T47D (cell line): ENCODE data around the gene ACSS1.

Source experiments
- DNase-seq, 2 experiments: peaks; one replicate each; pipeline versions ENCODE4 v3.0.0 to v3.0.0-alpha.2; 2011 to 2012; ENCODE audit warnings: low read depth in 1 of 2, low spot score in 1 of 2
- JUND ChIP-seq: IDR thresholded peaks from 2 replicates; pipeline ENCODE4 v1.6.1; 2012; ENCODE audit warnings: low read depth
- in situ Hi-C: cut with HindIII; loops from 2 replicates; pipeline ENCODE4 v1.10.0; 2016; ENCODE audit warnings: low sequenced_read_pairs, low pct_unique_long_range_greater_than_20kb

The ACSS1 gene

GRCh38 chr20:25073544-25073943 lies 15.6 kb upstream of the ACSS1 start:
- TF ChIP-seq JUND: no peak
- in situ Hi-C loops: no loop called here
- no peak for DNase-seq

DNA sequence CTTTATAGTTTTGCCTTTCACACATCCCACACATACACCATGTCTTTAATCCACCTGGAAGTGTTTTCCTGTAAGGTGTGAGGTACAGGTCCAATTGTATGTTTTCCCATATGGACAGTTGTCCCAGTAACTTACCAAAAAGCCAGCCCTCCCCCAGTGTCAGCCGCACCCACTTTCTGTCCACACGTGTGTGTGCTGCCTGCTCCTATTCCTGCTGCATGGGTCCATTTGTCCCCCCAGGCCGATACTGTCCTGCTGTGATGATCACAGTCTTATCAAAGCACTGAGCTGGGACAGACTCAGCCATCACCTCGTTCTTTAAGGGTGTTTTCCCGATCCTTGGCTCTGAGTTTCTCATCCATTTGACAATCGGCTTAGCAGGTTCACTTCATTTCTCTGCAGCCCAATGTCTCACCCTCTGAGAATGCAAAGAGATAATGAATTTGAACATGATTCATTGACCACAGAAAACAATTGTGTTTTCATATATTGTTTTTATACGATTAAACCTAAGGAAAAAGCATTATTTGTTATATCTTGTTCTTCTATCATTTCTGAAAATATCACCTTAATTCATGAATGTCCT lies 14.4 kb upstream of the ACSS1 start:
- DNase-seq: no peak
- no peak for TF ChIP-seq JUND
- in situ Hi-C loops: no loop called here

- no peak for DNase-seq
- in situ Hi-C loops: no loop called here
- no peak for TF ChIP-seq JUND
These were observed 13.8 kb upstream of the ACSS1 start for GRCh38 chr20:25071734-25072133.

DNA sequence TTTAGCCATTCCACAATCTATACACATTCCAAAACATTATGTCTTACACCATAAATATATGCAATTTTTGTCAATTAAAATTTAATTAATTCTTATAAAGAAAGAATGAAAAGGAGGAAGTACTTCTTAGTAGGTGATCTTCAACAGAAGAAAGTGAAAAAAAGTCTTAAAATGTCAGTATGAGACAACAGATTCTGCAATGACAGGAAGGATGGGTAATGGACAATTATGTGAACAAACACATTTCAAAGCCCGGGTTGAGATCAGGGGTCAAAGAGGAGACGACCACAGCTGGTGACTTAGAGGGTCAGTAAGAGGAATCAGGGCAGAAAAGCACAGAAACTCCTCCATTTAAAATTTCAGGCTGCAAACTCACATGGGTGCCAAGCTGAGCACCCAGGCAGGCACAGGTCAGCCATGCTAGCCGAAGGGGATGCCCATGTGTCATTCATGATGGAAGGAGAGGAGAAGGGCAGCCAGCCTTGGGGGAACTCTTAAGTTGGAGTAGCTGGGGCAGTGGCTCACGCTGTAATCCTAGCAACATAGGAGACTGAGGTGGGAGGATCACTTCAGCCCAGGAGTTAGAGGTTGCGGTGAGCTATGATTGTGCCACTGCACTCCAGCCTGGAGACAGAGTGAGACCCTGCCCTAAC lies 13.0 kb upstream of the ACSS1 start:
- TF ChIP-seq JUND: no peak
- no peak for DNase-seq
- in situ Hi-C loops: no loop called here

GRCh38 chr20:25067102-25067987 lies 9.4 kb upstream of the ACSS1 start:
- no peak for TF ChIP-seq JUND
- in situ Hi-C loops: no loop called here
- no peak for DNase-seq

- DNase-seq: peak in 1 of 2 experiments; percentile 37
- TF ChIP-seq JUND: no peak
- in situ Hi-C loops: no loop called here
These were observed 8.4 kb upstream of the ACSS1 start for GRCh38 chr20:25066386-25066785.

DNA sequence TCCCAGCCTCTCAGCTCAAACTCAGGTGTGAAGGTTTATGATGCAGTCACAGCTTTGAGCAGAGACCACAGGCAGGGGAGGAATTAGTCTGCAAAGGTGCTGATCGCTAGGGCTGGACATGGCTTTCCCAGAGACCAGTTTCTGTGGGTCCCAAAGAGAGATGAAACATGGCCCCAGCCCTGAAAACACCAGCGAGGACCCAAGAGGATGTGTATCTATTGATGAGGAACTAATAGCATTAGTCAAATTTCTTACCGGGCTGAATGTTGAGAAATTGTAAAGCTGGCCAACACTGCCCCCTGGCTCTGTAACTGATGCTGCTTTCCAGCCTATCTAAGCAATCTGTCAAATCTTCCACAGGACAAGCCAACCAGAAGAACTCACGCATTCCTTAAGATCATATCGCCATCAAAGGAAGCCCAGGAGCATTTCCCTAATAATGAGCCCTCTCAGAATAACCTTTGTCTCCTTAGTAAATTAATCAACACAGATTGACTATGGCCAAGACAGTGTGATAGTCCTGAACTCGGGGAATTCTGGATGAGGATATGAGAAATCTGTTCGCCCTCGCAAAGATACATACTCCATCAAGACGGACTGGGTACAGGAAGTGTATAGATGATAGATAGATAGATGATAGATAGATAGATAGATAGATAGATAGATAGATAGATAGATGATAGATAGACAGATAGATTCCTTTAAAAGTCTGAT lies 7.8 kb upstream of the ACSS1 start:
- TF ChIP-seq JUND: no peak
- peak; percentile 56 to 75 for DNase-seq
- in situ Hi-C loops: no loop called here

DNA sequence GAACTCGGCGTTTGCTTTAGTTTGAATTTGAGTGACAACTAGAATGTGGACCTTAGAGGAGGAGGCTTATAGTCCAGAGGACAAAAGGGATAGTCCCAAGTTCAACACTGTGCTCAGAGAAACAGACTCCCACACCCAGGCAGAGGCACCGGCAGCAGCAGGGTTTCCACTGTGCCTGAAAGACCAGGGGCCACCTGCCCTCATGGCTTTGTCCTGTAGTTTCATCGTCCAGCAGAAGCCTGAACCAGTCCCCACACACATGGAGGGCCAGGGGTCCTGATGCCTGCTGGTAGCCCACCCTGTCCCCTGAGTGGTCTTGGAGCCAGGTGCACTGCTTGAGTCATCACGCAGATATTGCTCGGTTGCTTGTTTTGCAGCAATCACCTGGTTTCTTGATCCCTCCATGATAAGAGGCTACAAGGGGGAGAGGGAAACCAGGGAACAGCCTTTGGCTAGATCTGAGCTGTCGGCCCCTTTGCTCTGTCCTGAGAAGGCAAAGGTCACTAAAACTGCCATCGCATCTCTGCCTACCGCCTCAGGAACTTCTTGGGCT lies 7.2 kb upstream of the ACSS1 start:
- in situ Hi-C loops: no loop called here

GRCh38 chr20:25064561-25065071 lies 6.7 kb upstream of the ACSS1 start:
- no peak for TF ChIP-seq JUND
- in situ Hi-C loops: no loop called here
- no peak for DNase-seq

More for the DNA sequence above, 7.2 kb upstream of the ACSS1 start:
- TF ChIP-seq JUND: no peak
- no peak for DNase-seq

DNA sequence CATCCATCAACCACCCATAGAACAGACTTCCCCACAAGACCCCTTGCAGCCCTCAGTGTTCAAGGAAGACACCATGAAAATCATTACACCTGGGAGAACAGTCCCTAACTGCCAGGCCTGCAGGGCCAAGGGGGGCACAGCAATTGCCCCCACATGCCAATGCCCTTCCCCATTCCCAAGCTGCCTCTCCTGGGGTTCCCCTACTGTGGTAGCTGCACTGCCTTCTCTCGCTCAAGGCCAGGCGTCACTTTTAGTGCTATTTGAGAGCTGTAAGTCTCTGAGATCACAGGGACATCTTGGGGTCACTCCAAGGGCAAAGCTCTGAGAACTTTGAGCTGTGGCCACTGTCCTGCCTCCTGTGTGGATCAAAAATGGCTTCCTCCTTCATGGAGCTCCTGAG lies 6.0 kb upstream of the ACSS1 start:
- in situ Hi-C loops: no loop called here

DNA sequence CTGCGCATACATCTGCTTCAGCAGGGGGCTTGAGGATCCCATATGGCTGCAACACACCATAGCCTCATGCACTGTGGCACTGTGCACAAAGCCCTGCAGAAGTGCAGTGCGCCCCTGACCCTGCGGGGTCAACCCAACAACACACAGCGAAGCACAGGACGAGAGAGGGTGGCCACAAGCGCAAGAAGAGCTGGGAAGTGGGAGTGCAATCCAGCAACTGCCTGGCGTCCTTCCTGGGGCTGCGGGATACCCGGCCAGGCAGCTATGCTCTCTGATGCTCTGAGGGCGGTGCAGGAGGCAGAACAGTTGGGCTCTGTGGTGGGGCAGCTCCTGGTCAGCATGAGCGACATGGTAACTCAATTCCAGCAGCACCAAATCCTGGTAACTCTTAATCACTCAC lies 5.6 kb upstream of the ACSS1 start:
- no peak for TF ChIP-seq JUND
- in situ Hi-C loops: no loop called here
- no peak for DNase-seq

More for the DNA sequence above, 6.0 kb upstream of the ACSS1 start:
- no peak for DNase-seq
- no peak for TF ChIP-seq JUND

DNA sequence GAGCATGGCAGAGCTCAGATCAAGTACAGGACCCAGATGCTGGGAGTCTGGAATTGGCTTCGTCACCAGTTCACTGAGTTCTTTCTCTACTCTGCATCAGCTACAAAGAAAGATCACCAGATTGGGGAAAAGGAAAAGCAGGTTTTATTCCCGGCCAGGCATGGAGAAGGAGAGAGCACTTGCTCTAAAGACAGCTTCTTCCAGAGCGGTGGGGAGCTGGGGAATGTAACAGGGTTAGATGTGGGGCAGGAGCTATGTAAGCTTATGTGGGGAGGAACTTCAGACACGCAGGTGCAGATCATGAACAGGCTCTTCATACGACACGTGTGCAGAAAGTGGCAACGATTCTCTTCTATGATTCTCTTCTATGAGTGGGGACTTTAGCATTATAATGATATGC lies 4.9 kb upstream of the ACSS1 start:
- in situ Hi-C loops: no loop called here
- no peak for TF ChIP-seq JUND
- no peak for DNase-seq
